HG02884 (cell line): ENCODE measurements around the gene PNP.
"Not testable (repeated sequence)": the region's sequence is repeated elsewhere in the genome, so short reads cannot be mapped to it uniquely, and the experiment has no call there.

Experiments
- ATAC-seq: cut with Tn5 transposase; IDR thresholded peaks from one replicate; pipeline ENCODE4 v1.9.1; 2021; ENCODE audit warnings: mild to moderate bottlenecking, moderate library complexity; ENCODE audit not compliant: unreplicated experiment

The PNP gene

DNA sequence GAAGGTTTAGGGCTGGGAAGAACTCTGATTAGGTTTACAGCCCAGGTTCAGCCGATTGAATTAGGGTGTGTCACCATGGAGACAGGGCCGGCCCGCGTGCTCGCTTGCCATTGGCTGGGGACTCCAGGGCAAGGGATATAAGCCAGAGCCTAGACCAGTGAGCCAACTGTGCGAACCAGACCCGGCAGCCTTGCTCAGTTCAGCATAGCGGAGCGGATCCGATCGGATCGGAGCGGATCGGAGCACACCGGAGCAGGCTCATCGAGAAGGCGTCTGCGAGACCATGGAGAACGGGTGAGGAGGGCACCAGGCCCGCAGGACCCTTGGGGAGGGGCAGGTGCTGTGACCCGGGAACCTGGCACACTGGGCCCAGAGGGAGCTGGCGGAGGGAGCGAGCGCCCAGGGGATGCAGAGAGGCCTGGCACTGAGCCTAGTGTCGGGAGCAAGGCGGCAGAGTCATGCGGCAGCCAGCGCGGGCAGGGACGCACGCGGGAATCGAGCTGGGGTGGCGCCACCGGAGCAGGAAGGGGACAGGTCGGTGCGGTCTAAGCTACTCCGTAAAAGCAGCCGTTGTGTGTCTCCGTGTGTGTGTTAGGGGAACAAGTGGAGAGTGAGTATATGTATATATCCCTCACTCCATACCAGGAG lies at the start of gene PNP:
Gene PNP (plus strand): TSS at position 165 of the 648 bp plus-strand sequence. CDS start 119 bp downstream, at position 284.
- peak; percentile 90 for ATAC-seq

DNA sequence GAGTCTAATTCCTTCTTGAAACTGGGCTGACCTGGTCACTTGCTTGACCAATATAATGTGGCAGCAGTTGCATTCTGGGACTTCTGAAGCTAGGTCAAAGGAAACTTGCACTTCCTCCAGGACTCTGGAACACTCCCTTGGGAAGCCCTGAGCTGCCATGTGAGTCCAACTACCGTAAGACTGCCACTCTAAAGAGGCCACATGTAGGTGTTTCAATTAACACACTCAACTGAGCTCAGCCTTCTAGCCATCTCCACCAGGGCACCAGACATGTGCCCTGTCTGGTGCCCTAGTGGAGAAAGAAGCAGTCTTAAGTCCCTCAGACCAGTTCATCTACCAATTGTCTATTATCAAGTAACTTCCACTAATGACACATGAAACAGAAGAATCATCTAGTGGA lies 49.8 kb upstream of the PNP start:
- no peak for ATAC-seq

DNA sequence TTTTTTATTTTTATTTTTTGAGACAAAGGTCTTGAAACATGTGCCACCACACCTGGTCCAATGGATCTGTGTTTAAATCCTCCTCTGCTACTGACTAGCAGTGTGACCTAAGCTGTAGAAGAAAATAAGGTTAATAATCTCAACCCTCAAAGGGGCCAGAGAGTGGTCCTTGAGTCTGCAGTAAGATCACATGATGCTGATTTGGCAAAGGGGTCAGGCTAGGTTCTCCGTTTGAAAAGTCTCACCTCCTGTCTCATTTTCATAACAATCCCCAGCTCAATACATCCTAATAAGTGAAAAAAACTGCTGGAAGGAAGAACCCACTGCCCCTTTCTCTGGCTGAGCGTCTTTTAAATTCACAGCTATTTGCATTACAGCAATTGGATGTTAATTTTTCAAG lies 47.9 kb upstream of the PNP start:
- no peak for ATAC-seq

DNA sequence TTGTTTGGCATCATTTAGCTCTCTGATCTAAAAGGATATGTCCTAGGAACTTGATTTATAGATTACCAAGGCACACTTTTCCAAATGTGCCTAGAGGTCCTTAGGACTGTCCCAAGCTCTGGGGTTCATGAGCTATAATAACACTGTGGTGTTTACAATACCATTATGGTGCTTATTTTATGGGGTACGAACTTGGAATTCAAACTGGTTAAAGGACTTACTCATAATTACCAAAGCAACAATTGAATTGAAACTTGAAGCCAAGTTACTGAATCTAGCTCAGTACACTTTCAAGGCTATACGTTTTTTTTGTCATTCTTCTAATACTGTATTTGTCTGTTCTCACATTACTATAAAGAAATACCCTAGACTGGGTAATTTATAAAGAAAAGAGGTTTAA lies 46.3 kb upstream of the PNP start:
- ATAC-seq: no peak

DNA sequence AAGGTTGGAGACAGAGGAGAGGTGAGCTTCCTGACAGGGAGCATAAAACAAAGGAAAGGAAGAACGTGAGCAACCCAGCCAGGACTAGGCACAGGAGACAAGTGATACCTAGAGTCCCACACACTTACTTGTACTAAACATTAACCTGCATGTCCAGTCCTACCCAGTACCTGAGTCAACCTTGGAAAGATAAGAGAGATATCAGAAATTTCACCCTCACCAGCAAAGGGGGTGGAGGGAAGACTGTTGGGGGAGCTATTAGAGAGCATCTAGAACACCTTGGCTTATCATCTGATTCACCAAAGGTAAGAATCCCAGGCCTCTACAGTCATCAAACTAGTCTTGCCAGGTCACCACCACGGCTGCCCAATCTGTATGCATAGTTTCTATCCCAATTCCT lies 44.4 kb upstream of the PNP start:
- no peak for ATAC-seq

DNA sequence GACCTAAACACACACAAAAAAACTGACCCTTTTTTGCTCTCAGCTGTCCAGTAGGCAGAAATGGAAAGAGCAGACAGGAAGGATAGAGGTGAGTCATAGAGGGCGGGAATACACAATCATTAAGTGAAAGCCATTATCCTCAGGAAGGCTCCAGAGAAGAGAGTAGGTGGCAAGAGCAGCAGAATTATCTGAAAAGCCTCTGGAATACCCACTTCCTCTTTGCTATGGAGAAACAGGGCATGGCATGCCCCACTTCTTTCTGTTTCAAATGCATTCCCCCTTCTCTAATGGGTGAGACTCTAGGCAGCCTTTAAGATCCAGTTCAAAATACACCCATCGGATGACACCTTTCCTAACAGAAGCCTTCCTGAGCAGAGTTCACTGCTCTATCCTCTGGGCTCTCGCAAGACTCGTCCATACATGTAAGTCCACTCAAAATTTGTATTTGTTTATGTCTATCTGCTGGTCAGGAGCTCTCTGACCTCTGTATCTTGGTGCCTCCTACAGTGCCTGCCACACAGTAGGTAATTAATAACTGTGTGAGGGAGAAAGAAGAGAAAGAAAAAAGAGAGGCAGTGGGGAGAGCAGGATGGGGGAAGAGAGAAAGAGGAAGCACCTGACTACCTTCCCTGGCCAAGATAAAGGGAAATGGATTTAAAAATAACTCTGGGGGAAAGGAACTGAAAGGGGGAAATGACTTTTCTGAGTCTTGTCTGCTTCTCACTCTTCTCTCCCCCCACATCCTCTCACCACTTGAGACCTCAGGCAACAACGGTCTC lies 41.8 kb upstream of the PNP start:
- ATAC-seq: peak; percentile 71

DNA sequence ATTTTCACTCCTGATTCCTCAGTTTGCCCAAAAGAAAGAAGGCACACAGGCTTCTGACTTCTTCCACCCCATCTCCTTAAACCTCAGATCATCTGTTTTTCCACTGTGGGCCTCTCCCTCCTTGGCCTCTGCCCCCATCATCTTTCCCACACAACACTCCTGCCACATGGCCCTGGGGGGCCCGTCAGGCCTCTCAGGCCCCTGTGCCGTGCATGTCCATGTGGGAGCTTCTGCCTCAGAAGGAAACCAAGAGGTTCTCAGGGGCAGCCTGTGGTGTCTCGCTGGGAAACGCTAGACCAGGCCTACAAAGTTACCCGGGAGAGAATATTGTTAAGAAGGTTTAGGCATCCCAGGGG lies 41.2 kb upstream of the PNP start:
- peak; percentile 44 for ATAC-seq

DNA sequence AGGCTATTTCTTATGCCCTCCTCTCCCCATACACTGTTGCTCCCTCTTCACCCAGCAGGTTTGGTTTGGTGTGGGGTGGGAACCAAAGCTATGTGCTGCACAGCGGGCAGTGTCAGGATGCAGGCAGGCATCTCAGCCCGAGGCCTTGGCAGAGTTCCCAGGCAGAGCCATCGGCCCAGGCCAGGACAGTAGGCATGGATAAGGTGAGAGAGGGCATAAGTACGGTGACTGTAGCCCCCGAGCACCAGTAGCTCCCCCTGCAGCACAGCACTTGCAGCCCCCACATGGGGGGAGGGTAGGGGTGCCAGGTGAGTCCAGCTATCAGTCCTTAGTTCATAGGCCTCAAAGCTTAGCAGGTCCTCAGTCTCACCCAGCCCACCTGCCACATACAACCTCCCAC lies 40.4 kb upstream of the PNP start:
- no peak for ATAC-seq

DNA sequence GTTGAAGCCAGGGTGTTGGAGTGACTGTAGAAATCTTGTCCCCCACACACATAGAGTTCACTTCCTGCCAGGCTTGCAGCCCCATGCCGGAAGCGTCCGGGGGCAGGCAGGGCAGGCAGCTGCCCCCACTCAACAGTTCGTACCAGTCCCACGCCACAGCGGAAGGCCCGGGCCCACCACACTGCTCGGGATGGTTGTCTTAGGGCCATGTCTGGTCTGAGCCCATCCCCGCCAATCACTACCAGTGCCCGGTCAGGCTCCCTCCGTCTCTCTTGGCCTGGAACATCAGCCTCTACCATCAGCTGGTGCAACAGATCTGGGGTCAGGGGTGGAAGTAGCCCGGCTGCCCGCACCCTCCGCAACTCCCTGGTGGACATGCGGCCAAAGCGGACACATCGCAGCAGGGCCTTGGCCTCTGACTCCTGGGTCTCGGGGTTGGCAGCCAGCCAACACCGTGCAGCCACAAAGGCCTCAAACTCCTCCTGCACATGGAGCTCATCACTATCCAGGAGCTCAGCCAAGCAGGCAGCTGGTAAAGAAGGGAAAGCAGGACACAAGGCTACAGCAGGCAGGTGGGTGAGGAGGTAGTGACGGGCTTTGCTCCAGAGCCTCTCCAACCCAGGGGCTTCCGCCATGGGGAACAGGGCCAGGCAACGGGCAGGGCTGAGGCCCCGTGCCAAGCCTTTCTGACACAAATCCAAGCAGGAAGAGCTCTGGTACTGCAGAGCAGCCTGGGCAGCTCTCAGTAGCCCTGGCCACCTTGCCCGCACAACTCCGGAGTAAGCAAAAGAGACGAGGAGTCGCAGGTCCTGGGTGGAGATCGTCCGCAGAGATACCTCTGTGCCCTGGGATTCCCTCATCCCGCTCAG lies 39.2 kb upstream of the PNP start:
- no peak for ATAC-seq

DNA sequence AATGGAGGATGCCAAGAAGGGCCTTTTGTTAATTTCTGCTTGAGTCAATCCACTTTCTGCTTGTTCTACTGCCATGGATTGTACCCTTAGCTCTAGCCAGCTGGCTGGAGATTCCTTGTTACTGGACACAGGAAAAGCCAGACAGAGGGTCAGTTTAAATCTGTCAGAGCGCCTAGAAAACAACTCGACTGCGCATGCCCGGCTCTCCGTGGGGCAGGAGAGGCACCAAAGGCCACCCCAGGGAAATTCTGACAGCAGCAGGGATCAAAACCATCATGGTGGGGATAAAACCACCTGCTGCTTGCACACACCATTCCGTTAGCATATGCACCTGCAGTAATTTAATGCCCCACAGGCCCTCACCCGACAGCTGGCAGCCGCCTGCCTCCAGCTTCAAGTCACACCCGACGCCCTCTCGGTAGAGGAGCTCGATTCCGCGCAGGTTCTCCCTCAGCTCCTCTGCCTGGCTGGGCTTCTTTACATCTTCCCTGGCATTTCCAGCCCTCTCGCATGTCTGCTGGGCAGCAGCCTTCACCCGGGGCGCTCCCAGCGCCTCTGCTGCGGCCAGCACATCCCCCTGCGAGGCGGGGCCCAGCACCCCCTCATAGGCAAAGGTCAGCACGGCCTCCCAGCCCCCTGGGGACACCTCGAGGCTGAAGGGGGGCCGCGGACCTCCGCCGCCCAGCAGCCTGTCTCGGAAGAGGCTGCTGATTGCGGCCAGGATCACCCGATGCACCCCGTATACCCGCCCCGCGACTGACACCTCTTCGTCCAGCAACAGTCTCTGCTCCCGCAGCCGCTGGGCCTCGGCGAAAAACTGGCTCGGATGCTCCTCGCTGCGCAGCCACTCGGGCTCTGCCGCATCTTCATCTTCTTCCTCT lies 34.3 kb upstream of the PNP start:
- ATAC-seq: no peak

DNA sequence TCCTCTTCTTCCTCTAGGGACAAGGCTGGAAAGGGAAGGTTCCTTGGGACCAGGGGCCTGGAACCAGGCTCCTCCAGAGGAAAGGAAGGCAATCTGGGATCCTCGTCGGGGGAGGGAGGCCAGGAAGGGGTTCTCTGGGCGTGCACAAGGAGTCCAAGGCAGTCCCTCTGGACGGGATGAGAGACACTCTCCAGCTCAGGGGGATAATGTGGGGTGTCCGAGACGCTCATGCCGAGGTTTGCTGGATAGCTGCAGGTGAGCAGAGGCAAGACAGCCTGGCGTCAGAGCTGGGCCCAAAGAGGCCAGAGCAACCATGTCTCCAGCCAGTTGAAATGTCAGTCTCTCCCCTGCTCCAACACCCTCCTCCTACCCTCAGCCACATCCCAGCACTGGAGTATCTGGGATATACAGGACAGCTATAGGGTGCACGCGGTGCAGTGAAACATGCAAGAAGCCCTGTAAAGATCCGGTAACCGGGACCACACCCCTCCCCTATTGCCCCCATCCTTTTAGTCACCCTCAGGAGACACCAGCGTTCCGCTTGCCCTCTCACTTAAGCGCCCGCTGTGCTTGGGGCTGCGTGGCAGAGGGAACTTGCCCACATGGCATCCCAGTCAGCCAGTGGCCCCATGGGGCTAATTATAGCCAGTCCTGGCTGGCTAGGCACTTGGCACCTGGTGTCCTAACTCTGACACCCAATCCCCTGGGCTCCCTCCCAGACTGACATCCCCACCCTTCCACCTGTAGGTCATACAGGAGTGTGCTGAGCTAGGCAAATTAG lies 33.4 kb upstream of the PNP start, which contains the start of gene KLHL33:
Gene KLHL33 (minus strand): TSS at position 585 of the 781 bp plus-strand sequence. CDS start 355 bp downstream, at position 230.
- no peak for ATAC-seq

DNA sequence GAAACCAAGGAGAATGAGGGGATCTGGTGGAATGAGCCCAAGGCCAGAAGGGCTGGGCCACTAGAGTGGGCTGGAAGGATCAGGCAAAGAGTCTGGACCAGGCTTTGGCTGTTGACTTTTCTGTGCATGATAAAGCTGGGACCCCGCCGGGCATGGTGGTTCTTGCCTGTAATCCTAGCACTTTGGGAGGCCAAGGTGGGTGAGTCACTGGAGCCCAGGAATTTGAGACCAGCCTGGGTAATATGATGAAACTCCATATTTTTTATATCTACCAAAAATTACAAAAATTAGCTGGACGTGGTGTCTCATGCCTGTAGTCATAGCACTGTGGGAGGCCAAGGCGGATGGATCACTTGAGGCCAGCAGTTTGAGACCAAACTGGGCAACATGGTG lies 32.8 kb upstream of the PNP start:
- no peak for ATAC-seq

DNA sequence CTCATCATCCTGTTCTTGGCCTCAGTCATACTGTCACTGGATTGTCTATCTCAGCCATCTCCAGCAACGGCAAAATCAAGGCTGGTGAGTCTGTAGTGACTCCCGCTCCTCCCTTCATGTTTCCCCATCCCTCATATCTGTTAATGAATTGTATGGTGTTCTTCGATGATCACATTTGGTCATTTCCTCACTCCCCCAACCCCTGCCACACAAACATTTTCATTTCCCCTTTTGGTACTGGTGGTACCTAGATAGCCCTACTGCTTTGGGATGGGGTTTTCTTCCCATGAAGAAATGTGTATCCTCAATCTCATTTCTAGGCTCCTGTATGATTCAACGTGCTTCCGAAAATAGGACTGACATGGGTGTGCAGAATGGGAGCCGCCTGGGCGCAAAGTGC lies 30.5 kb upstream of the PNP start:
- ATAC-seq: no peak

DNA sequence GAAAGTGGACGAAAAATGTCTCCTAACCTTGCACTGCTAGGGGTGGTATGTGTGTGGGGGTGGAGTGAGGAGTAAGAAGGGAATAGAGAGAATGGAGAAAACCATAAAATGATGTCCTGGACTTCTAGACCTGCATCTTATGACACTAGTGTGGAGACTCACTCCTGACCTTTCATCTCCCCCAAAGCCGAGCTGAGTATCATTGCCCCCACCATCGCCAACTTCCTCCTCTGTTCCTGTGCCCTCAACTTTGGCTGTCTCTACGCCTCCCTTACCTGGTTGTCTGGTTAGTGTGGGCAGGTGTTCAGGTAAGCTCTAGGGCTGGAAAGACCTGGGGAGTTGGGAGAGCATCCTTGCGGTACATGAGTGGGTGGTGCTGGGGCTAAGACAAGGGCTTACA lies 28.7 kb upstream of the PNP start:
- no peak for ATAC-seq

DNA sequence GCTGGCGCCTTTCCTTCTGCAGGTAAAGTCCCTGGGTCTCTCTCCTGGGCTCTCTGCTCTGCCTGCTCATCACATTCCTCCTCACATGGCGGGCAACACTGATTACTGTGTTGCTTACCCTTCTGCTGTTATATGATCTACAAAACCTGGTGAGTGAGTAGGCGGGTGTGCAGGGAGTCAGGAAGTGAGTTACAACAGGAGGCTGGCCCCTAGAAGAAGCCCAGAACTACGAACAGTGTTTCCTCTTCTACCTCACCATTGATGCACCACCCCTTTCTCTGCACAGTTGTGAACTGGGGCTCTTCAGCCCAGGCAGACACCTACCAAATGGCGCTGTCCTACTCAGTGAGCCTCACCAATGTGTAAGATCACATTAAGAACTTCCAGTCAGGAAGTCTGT lies 28.3 kb upstream of the PNP start:
- no peak for ATAC-seq

DNA sequence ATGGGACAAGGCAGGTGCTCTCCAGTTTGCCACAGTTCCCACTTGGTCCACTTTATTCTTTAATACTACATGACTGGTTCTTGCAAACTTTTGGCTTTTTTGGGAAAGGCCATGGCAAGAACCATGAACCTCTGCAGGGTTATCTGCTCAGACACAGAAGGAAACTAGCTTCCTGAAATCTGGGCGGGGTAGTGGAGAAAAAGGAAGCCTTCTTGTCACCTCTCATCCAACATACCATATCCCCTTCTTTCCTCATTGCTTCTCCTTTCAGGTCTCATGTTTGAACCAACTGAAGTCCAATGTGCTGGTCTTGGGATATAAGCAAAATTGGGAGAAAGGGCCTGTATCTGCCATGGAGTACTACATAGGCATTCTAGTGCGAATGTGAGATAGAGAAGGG lies 27.7 kb upstream of the PNP start:
- no peak for ATAC-seq

DNA sequence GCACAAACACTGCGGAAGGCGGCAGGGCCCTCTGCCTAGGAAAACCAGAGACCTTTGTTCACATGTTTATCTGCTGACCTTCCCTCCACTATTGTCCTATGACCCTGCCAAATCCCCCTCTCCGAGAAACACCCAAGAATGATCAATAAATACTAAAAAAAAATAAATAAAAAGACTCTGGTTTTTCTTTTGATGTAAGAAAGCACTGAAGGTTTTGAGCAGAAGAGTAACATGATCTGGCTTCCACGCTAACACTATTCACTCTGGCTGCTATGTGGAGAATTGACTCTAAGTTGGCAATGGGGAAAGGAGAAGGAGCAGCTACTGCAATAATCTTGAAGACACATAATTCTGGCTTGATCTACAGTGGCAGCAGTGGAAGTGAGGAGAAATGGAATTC lies 25.6 kb upstream of the PNP start:
- not testable (repeated sequence) for ATAC-seq

DNA sequence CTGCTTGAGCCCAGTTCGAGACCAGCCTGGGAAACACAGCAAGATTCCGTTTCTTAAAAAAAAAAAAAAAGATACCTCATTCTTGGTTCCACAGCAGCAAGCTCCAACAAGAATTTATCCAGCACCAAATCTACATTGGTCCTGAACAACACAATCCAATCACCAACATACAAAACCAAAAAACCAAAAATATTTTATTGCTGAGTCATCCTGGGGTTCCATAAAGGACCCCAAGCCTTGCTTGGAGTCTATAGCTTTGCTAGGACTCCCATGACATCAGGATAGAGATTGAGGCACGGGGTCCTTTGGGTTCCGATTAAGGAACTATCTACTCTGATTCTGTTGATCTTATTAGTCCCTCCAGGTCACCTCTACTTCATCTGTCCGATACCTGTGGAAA lies 22.3 kb upstream of the PNP start:
- no peak for ATAC-seq

DNA sequence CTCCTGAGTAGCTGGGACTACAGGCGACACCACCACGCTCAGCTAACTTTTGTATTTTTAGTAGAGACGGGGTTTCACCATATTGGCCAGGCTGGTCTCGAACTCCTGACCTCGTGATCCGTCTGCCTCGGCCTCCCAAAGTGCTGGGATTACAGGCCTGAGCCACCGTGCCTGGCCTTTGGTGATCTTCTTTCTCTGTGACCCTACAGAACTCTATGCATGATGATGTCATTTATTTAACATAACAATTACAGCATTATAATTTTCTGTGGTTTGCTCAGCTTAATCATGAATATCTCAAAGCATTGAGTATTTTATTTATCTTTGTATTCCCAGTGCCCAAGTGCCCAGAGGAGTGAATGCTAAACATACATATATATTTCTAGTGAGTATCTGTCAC lies 16.4 kb upstream of the PNP start:
- not testable (repeated sequence) for ATAC-seq
